ENCODE measurements around the gene GMPR.
"Not testable (repeated sequence)": the region's sequence is repeated elsewhere in the genome, so short reads cannot be mapped to it uniquely, and the experiment has no call there.

Gene GMPR

GRCh38 chr6:16225062-16225731 lies 13.2 kb upstream of the GMPR start:
- not testable (repeated sequence) for DNase-seq (ENCODE audit: low read depth)

GRCh38 chr6:16226117-16227047 lies 12.0 kb upstream of the GMPR start:
- not testable (repeated sequence) for DNase-seq (ENCODE audit: low read depth)

DNA sequence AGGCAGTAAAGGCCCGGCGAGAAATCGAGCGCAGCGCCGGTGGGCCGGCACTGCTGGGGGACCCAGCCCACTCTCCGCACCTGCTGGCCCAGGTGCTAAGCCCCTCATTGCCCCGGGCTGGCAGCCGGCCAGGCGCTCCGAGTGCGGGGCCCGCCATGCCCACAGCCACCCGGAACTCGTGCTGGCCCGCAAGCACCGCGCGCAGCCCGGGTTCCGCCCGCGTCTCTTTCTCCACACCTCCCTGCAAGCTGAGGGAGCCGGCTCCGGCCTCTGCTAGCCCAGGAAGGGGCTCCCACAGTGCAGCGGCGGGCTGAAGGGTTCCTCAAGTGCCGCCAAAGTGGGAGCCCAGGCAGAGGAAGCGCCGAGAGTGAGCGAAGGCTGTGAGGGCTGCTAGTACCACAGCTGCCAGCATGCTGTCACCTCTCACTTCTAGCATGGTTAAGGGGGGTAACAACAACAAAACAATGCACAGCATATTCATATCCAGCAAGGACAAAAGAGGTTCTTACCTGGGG lies 11.3 kb upstream of the GMPR start:
- DNase-seq (ENCODE audit: low read depth), result no peak

DNA sequence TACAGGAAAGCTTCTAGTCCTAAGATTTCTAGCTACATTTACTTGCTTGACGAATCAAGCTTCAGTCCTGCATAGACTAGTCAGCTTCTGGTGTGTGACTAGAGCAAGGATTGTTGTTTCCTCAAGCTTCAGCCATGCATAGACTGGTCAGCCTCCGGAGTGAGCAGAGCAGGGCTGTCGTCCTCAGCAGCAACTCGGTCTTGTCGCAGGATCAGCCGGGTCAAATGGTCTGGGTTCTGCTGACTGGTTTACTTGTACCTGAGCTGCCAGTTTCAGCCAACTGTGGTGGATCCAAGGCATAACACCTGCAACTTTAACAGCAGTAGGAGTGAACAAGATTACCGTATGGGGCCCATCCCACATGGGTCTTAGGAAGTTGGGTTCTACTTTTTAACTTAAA lies 10.8 kb upstream of the GMPR start:
- DNase-seq (ENCODE audit: low read depth), result no peak

- no peak for DNase-seq (ENCODE audit: low read depth)
Measured at GRCh38 chr6:16228043-16228442, 10.3 kb upstream of the GMPR start.

DNA sequence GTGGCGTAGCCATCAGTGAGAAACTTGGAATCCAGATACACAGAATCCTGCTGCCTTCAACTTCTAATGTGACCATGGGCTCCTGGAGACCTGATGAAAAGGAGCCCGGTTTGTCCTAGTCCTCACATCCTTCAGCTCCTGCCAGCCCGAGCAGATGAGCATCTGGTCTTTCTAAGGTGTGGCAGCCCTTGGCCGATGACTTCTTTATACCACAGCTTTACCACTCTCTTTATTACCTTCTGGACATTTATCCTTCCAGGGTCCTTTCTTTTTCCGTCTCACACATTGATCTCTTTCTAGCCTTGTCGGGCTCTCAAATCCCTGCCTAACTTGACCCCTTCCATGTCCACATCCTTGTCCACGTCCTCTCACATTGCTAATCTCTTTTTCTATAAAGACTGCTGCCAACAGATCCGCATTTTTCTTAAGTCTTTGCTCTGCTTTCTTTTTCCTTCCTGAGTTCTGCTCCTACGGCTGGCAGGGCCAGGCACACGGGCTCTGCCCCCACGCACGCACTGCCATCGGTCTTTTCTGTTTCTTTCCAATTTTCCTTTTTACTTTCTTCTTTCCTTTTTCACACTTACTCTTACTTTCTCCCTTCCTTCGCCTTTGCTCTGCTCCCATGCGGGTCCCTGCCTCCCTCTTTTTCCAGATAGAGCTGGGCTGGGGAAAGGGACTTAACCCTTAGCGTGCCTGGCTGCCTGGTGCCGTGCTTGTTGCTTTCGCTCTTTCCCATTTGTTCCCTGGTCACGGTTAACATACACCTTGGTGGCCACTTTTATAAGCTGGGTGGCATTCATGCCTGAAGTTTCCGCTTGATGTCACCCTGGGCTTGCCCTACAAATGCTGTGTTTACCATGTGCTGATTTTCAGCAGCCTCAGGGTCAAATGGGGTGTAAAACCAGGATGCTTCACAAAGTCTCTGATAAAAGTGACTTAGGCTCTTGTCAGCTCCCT lies 9.4 kb upstream of the GMPR start:
- no peak for DNase-seq (ENCODE audit: low read depth)

- no peak for DNase-seq (ENCODE audit: low read depth)
Measured at GRCh38 chr6:16229700-16230099, 8.7 kb upstream of the GMPR start.

- DNase-seq (ENCODE audit: low read depth), result no peak
Measured at GRCh38 chr6:16230953-16231352, 7.4 kb upstream of the GMPR start.

- no peak for DNase-seq (ENCODE audit: low read depth)
Measured at GRCh38 chr6:16232086-16232485, 6.3 kb upstream of the GMPR start.

GRCh38 chr6:16236009-16236501 lies 2.3 kb upstream of the GMPR start:
- no peak for DNase-seq (ENCODE audit: low read depth)

- DNase-seq (ENCODE audit: low read depth), result no peak
Measured at GRCh38 chr6:16236631-16237199, 1.7 kb upstream of the GMPR start.

GRCh38 chr6:16237242-16237641 lies 1.1 kb upstream of the GMPR start:
- no peak for DNase-seq (ENCODE audit: low read depth)

DNA sequence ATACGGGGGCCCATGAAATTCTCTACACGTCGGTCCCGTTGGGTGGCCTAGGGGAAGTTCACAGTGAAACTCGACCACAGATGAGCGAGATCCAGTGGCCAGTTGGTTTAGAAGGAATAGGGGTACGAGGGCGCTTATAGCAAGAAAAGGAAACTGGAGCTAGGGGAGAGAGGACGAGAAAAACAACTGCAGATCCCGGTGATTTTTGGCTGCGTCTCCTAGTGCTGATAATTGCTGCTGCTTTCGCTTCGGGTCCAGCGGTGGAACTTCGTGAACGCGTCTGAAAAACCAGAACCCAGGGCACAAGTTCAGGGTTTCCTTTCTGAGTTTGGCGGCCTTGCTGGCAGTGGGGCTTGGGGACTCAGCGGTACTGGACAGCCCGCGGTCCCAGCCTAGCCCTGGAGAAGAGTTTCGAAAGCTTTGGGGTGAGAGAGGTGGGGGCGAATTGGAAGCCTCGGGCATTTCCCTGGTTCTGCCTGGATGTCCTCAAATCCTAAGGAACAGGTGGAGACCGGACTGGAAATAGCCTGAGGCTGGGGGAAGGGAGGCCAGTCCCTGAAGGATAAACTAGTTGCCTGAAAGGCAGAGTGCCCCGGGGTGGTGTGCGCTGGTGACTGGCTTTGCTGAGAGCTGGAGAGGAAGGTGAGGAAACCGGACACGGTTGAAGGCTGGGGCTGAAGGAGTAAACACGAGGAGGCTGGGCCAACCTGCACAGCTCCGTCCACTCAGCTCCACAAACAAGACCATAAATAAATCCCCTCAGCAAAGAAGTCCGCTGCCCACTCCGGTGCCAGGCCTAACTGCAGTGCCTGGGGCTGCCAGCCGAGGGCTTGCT lies 793 bp downstream of the GMPR start:
- no peak for DNase-seq (ENCODE audit: low read depth)

GRCh38 chr6:16239798-16240123 lies 1.4 kb downstream of the GMPR start:
- no peak for DNase-seq (ENCODE audit: low read depth)

GRCh38 chr6:16240589-16241320 lies 2.4 kb downstream of the GMPR start:
- no peak for DNase-seq (ENCODE audit: low read depth)

DNA sequence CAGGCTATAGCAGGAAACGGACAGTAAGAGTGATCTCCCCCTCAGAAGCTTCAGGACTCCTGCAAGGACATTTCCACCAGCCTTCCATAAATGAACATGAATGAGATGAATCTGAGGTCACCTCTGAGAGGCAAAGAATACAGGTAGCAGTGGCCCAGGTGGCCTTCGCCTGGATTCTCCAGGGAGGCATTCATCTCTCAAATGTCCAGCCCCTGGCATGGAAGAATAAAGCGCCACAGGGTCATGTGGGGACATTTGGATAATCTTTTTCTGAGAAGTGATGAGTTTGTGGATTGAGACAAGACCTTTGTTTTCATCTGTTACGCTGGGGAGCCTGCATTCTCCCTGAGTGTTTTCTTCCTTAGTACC lies 2.9 kb downstream of the GMPR start:
- DNase-seq (ENCODE audit: low read depth), result no peak

- DNase-seq (ENCODE audit: low read depth), result no peak
Measured at GRCh38 chr6:16243055-16243454, 4.7 kb downstream of the GMPR start.

DNA sequence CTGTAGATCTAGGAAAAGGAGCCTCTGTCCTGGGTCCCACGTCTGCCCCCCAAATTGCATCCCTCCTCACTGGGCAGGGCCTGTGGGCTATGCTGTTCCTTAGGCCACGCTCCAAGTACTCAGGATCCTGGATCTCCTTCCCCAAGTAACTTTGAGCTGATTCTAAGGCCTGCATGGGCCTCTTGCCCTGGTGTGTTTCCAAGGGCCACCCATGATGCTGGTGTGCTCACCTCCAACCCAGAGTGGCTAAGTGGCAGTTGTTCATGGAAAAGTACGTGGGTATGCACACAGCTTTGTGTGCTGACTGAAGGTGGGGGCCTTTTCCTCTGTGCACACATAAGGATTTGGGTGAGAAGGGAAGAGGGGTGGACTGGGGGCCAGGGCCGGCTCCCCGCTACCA lies 5.3 kb downstream of the GMPR start:
- no peak for DNase-seq (ENCODE audit: low read depth)

DNA sequence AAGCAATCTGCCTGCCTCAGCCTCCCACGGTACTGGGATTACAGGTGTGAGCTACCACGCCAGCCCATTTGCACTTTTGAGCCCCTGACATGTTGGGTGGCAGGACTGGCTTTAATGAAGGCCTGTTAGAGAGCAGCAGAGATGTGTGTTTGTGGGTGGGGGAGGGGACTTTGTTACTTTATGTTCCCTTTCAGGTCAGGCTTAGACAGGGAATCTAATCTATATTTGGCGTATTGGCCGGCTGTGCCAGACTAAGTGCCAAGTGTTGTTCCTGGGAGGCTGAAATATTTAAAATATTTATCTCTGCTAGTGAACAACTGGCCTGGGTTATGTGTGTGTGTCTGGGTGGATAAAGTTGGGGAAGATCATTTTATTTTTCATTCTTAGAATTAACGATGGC lies 6.1 kb downstream of the GMPR start:
- no peak for DNase-seq (ENCODE audit: low read depth)

DNA sequence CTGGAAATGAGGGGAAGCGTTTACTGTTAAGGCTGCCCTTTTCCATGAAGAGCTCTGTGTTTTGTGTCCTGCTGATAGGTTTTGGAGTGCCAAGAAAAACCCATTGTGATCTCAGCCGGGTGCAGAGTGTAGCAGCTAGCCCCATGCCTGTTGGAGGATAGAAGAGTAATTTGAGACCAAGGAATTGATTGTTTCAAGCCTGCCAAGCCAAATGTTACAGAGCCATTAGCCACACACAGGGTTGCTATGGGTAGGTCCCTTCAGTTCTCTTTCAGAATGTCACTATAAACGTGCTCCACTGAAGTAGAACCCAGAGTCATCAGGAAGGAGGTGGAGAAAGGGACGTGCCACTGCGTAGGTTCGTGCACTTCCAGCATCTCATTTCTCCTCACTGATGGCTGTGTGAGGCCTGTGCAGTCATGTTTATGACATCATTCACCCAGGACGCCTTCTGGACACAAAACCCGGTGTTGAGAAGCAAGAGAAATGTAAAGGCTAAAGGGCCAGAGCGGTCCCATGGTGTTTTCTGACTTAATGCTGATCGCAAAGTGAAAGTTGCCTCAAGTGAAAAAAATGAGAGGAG lies 6.6 kb downstream of the GMPR start:
- DNase-seq (ENCODE audit: low read depth), result no peak

All from T follicular helper cell (primary cell).